ENCODE data around the gene CREB5.
"Not testable (repeated sequence)": the region's sequence is repeated elsewhere in the genome, so short reads cannot be mapped to it uniquely, and the experiment has no call there.

The CREB5 gene

DNA sequence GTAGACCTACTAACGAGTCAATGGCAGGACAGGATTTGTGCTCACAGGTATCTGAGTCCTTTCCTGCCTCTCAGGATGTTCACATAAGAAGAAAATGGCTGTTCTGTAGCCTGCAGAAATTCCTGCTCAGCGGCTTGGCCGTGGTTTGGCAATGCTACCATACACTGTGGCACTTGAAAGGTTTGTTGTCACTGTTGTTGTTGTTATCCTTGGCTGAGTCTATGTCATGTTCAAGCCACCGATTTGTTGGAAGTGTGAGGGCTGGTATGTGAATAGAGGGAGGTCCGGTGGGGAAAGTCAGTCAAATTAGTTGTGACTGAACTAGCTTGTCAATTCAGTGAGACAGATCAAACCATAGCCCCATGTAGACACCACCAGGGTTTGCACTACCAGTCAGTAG is 345.9 kb downstream of the CREB5 start:
- DNase-seq, result no peak

DNA sequence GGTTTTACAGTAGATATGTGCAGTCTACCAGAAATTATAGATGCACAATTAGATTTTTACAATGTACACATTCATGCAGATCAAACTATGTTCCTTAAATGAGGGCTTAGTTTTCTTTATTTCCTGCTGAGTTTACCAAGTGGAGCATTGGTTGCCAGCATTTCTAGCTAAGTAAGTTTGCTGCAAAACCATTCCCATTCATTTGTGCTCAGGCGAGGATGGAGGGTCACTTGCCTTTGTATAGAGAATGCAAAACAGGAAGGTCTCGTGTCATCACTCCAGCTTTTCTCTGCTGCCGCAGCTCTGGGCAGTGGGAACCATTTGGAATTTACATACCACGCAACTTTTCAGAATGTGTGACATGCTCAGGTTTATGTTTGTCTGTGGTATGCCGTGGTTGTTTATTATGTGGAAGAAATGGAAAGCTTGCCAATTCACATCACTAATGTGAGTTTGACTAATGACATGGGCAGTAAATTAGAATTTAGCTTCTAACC is 347.2 kb downstream of the CREB5 start:
- no peak for DNase-seq

DNA sequence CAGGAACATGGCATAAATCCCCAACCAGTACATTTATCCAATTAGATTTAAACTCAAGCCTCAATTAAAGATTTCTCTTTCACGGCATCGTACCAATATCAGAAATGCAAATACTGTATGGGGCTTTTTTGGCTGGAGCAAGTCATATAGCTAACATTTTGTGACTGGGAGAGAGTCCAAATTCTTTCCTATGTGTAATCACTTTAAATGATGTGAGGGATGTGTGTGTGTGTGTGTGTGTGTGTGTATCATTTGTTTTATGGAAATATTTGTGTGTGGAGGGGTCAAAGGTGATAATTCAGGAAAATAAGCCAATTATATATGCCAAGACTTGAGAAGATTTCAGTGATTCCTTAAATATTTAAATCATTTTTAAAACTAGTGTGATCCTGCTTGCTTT is 349.2 kb downstream of the CREB5 start:
- DNase-seq, result no peak

DNA sequence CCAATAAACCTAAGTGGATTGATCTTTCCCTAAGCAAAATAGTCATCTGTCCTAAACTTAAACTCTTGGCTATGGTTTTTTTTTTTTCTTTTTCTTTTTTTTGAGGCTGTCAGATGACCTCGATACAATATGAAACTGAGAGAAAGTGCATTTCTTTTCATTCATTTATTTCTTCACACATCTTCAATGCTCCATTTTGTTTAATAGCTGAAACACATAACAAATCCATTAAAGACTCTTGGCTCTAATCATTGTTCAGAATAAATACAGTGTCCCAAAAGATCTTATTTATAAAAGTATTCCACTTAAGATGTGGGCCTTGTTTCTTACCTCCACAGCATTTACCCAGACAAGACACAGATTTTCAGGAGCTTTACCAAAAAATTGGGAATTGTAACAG is 350.3 kb downstream of the CREB5 start:
- DNase-seq, result no peak

DNA sequence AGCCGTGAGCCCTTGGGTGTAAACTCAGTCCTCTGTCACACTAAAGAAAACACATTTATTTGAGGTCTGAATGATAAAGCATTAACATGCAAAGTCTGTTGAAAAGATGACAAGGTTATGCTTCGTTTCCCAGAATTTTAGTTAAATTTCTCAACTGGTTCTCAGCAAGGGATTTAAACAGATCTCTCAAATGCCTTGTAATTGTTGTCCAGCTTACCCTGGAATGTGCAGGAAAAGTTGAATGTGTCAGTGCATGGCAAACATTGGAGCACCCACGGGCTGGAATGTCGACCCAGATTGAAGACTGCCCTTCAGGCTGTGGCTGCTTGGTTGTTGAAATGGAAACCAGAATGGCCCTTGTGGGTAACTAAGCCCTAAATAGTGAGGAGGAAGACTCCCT is 354.0 kb downstream of the CREB5 start:
- DNase-seq, result no peak

DNA sequence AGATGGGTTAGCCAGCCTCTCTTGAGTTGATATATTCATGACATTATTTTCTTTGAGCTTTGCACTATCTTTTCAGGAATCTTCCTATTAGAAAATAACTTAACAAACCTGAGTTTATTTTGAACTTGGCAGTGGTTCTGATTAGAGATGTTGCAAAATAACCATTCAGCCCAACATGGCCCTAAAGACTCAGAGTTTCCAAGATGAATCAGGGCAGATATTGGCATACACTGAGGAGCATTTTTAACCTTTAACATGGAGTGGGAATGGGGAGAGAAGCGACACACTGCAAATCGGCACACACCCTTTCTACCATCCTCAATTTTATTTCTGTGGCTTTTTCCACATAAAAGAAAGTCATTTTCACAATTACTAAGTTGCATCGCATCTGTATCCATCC is 355.0 kb downstream of the CREB5 start:
- no peak for DNase-seq

DNA sequence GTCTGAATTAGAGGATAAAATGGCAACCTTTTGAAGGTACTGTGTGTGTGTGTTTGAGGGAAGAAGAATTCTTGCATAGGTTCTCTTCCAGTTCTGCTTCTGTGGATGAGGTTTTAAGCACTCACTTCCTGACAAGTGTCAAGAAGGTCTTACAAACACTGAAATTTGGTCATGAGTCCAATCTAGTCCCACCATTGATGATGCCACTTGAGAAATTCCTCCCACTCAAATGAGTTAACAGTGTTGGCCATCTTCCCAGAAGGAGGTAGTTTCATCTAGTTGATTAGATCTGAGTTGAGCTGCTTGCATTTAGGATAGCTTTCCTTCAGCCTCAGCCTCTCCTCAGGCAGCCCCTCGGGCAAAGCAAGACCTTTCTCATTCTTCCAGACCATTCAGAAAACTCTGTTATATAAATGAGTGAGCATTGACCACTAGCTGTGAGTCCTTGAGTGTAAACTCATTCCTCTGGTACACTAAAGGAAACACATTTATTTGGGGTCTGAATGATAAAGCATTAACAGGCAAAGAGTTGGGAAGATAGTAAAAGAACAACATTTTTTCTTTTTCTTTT is 356.3 kb downstream of the CREB5 start:
- DNase-seq, result no peak

DNA sequence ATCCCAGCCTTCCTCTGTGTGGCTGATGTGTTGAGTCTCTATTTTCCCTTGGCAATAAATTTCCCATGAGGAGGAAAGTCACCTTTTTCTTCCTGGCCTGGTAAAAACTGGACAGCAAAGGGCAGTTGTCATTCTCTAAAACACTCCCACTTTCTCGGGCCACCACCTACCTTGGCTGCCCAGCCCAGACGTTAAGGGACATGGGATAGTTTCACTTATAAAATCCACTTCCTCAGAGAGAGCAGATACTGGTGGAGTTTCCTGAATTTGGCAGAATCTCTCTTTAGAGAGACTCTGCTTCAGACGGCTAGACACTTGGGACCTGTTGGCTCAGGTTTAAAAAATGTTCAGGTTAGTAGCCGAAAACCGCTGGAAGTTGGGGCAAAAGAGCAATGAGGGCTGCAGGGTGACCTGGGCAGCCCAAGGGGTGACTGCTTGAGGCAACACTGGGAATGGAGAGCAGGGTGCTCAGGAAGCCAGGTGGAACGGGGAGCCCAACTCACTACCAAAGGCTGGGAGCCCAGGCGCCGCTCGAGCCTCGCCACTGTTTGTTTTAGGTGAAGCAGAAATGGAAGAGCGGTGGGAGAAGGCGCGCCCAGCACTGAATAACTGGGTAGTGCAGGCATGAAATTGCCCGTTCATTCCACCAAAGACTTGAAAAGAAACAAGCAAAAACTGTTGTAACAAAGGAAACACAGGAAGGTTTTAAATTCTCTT is 359.7 kb downstream of the CREB5 start:
- DNase-seq, result no peak

DNA sequence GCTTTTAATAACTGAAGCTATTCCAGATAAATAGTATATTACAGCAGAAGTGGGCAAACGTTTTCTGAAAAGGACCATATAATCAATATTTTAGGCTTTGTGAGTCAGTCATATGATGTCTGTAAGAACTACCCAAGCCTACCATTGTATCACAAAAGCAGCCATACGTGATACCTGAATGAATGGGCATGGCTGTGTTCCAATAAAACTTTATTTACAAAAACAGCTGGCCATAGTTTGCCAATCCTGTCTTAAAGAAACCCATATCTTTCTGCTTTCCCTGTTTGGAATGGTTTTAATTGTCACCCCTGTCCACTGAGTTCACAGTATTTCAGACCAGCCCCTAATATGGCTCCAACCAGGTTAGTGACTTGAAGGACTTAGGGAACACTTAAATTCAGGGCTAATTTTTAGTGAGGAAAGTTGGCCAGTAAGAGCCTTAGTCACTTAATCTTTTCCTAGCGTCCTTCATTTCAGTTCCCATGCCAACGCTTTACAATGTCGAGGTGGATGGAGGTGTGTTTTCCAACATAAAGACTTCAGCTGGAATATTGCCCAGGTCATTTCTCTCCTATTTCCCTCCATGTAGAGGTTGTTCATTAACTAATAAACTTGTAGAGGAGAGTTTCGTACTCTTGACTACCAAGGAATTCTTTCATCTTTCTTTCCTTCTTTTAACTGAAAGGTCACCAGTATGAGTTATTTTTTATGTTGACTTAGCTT is 361.3 kb downstream of the CREB5 start:
- DNase-seq, result no peak

DNA sequence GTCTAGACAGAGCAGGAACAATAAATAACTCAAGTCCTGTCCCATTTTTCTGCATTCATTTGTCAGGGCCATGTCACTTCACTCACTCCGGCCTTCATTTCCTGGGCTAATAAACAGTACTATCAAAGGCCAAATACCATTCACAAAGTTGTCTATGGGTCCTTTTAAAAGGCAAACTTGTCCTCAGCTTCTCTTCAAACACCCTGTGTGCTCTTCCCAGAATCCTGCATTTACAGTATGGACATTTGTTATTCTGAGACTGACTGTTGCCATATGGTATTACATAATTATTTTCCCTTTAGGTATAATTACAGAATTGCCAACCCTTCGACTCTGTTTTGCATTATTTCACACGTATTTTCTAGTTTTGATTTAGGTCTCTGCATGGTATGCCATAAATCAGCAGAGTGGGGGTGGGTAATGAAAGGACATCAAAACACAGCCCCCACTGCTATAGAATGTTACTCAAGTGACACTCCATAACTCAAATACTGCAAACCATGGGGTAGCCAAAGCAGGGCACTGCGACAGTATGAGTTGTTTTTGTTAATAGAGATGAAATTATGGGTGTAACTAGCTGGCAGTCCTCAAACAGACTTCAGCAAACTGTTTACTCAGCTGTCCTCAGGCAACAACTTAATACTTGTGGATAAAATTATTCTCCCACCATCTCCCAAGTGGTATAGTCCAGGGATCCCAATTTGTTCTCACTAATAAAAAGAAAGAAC is 362.1 kb downstream of the CREB5 start:
- no peak for DNase-seq

DNA sequence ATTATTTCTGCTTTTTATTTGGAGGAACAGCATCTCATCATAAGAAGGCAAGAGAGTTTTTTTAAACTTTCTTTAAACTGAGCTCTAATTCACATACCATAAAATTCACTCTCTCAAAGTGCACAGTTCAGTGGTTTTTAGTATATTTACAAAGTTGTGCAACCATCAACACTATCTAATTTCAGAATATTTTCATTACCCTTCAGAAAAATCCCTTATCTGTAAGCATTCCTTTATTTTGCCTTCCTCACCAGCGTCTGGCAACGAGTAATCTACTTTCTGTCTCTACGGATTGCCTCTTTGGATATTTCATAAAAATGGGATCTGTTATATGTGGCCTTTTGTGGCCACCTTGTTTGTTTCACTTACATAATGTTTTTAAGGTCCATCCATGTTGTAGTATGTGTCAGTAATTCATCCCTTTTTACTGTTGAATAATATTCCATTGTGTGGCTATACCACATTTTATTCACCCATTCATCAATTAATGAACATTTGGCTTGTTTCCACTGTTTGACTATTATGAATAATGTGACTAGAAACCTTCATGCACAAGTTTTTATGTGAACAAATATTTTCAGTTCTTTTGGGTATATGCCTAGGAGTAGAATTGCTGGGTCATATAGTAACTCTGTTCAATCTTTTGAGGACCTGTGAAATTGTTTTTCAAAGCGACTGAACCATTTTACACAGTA is 364.3 kb downstream of the CREB5 start:
- no peak for DNase-seq

DNA sequence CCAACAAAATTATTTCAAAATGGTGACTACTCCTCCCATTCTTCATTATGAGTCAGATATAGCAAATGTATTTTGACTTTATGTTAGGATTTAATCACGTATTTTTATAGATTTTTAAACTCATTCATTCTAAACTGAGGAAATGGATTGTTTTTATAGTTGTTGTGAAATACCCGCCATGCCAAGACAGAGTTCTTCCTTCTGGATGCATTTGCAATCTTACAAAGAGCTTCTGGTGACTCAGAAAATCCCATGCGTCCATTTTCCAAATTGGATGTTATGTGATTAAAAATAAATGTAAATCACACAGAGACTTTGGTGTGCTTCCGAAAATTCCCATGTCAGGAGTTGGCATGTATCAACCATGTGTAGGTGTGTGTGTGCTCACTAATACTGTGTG is 366.5 kb downstream of the CREB5 start:
- no peak for DNase-seq

DNA sequence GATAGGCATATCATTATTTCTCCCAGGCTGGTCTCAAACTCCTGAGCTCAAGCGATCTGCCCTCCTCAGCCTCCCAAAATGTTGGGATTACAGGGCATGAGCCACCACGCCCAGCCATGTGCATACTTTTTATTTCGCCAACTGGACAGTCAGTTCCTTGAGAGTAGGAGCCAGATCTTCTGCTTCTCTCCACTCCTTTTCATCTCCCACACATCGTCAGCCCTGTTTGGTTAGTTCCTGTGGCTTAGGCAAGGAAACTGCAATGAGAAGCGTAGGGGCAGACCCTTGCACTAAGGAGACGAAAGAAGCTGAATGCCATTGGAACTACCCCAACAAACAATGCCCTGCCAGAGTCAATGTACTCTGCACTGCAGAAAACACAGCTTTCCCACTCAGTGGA is 367.6 kb downstream of the CREB5 start:
- no peak for DNase-seq

DNA sequence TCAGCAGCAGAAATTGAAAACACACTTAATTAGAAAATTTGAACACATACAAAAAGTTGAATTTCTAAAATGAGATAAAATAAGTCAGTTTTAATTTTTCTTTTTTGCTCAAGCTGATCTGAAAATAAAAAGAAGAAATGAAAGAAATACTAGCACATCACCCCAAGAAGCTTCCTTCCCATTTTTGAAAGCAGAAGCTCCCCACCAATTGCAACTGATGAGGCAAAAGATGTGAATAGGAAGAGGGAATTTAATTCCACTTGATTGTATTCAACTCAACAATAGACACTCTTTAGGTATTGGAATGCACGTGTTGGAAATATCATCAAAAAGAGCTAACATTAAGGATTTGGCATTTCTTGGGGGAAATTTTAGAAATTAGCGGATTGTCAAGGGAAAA is 370.0 kb downstream of the CREB5 start:
- DNase-seq, result no peak

DNA sequence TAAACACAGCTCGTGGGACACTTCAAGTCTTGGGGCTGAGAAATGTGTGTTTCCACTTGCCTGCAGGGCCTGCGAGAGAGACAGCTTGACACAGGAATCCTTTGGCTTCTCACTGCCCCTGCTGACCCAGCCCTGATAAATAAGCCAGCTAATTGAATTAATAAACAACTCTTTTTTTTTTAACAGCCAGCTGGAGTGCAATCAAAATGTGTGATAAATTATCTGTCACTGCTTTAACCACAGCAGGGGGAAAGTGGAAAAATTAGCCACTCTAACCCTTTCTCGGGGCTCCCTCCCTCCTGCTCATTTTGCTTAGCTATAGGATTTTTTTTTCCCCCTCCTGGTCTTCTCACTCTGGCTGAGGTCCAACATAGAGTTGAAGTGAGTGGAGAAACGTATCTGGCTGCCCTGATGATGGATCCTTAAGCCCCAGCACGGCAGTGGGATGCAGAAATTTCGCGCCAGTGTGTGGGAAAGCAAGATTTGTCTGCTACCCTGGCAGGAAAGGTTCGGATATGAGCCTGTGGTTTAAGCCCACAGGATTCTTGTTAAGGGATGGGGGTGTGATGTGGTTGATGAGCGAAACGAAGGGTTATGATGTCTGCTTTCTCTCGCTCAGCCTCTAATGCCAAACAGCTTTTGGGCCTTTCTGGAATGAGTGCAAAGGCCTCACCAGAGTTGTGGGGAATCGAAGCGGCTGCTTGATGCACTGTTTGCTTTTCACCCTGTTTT is 372.0 kb downstream of the CREB5 start:
- no peak for DNase-seq

DNA sequence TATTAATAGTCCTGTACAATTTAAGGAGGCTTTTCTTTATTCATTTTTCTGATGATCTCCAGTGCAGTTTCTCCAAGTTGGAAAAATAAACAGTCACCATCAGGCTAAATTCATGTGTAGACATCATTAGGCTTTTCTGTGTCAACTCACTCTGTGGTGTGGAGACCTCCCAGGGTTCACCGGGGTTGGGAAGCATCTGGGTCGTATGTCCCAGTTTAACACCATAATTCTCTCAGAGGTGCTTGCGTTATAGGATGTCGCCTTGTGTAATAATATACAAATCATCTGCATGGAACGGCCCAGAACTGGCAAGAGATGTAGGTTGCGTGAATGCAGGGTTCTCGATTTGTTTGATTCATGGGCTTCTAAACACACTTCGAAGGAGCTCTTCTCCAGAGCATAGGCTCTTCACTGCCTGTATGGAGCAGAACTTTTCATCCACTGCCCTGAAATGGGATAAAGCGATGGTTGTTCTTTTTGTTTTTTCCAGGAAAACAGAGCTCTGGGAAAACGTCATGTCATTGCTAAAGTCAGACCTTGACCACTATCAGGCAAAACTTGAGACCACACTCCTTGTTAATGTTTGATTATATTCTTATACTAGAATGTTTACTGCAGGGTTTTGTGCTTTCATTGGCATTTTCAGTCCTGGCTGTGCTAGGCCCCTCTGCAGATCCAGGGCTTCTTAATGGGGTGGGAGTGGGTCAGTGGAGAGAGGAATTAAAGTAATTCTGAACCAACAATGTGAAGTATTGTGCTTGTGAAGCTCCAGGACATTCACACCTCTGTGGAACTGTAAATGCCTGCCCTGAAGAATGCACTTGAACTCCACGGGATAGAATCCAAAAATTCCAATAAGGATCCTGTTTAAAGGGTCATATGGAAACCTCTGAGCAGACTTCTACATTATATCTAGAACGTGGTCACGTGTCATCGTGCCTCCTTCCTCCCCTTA is 373.0 kb downstream of the CREB5 start:
- DNase-seq, result no peak

DNA sequence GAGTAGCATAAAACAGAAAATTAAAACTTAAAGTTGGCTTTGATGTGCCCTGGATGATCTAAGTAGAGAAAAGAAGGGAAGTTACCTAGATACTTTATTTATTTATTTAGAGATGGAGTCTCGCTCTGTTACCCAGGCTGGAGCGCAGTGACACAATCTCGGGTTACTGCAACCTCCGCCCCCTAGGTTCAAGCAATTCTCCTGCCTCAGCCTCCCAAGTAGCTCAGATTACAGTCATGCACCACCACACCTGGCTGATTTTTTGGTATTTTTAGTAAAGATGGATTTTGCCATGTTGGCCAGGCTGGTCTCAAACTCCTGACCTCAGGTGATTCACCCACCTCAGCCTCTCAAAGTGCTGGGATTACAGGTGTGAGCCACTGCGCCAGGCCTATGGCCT is 373.8 kb downstream of the CREB5 start:
- DNase-seq, result not testable (repeated sequence)

DNA sequence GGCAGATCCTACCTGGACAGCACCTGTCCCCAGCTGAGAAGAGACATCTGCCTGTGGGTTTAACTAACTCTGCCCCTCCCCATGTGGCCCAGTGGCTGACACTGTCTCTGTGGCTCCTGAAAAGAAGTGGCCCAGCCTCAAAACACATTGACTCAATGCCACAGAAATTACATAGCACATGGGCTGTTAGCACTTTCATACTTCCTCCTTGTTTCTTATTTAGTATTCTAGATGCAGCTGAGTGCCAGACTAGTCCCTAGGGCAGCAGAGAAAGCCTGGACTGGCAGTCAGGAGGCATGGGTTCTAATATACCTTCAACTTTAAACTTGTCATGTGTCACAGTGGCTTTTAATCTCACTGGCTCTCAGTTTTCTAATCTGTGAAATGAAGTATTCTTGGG is 374.8 kb downstream of the CREB5 start:
- no peak for DNase-seq

DNA sequence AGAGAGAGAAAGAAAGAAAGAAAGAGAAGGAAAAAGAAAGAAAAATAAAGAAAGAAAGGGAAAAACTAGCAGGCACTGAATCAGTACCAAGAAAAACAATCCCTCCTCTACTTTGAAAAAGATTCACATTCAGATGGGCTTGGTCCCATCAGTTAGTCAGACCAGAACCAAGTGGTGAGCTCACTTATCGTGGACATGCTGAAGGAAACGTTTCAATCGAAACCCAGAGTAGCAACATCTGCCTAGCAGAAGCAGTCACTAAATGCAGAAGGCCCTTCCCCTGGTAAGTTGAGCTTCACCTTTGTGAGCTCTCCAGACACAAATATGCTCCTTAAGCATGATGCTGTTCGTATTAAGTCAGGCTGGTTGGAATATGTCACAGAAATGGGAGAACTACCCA is 378.1 kb downstream of the CREB5 start:
- DNase-seq, result no peak

DNA sequence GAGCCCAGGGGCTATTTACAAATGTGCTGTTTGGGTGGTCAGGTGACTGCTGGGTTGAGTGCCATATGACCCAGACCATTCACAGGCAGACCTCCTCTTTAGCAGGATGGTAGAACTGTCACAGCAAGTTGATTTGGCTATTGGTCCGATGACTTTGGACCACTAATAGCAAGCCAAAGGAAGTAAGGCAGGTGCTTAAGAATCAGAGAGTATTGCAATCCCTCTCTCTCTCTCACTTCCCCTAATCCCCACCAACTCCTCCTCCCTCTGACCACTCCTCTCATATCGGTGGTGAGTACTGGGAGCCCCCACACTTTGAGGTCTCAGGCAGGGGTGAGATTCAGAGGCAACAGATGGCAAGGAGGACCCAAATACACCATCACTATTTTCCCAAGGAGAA is 380.5 kb downstream of the CREB5 start:
- no peak for DNase-seq

Data from activated CD4-positive, alpha-beta T cell treated with anti-CD3 and anti-CD28 coated beads, Interleukin-2, amount 50 U/mL, for 16 hours (primary cell).